HepG2 (cell line): Measurements from ENCODE around the gene DTX2. TPM values are rescaled to one million over a fixed set of nuclear protein-coding genes. Genes with fewer than 3 reads are reported as not detected.

Experiments used
- CHD2 ChIP-seq: IDR thresholded peaks from 2 replicates; pipeline ENCODE4 v1.6.1; 2011; ENCODE audit warnings: low read depth, low read length, improper control_type of control experiment
- KDM2A ChIP-seq: sonication (generic); formaldehyde crosslinking; IDR thresholded peaks from 2 replicates; pipeline ENCODE4 v1.4.0; 2020; ENCODE audit warnings: low read depth, missing genetic modification reagents, borderline replicate concordance
- POGZ ChIP-seq: sonication (generic); formaldehyde crosslinking; IDR thresholded peaks from 2 replicates; pipeline ENCODE4 v1.4.0; 2020; ENCODE audit warnings: mild to moderate bottlenecking, missing genetic modification reagents
- SALL1 ChIP-seq: sonication (generic); formaldehyde crosslinking; IDR thresholded peaks from 2 replicates; pipeline ENCODE4 v1.8.0; 2022; ENCODE audit warnings: mild to moderate bottlenecking, missing genetic modification reagents
- ZBTB3 ChIP-seq: sonication (generic); formaldehyde crosslinking; IDR thresholded peaks from 2 replicates; pipeline ENCODE4 v1.4.0; 2020; ENCODE audit warnings: low read depth, mild to moderate bottlenecking, moderate library complexity, missing genetic modification reagents, borderline replicate concordance
- ZMAT3 ChIP-seq: sonication (generic); formaldehyde crosslinking; conservative IDR thresholded peaks from 2 replicates; pipeline ENCODE4 v1.7.0; 2021; ENCODE audit warnings: missing genetic modification reagents
- ZNF264 ChIP-seq: sonication (generic); formaldehyde crosslinking; IDR thresholded peaks from 2 replicates; pipeline ENCODE4 v1.4.0; 2020; ENCODE audit warnings: missing genetic modification reagents
- ZNF274 ChIP-seq: sonication (generic); formaldehyde crosslinking; IDR thresholded peaks from 2 replicates; pipeline ENCODE4 v1.5.1; 2020; ENCODE audit warnings: mild to moderate bottlenecking, missing genetic modification reagents
- ZNF598 ChIP-seq: sonication (generic); formaldehyde crosslinking; IDR thresholded peaks from 2 replicates; pipeline ENCODE4 v1.5.1; 2020; ENCODE audit warnings: mild to moderate bottlenecking, missing genetic modification reagents, borderline replicate concordance
- polyA plus RNA-seq, 8 experiments: library from polyadenylated mRNA; depleted of rRNA in 3 of 8; stranded (reverse) in 7 of 8; unstranded in 1 of 8; fragments of >200 nt; fragmentation: Illumina TruSeq in 4 of 8; extraction: Trizol in 4 of 8; gene quantifications; 2 replicates each; pipeline versions ENCODE4 v1.2.1 to v1.2.3, GENCODE V29; 2011 to 2016; ENCODE audit warnings: low read depth in 4 of 8, missing spikeins in 1 of 8, mixed read lengths in 1 of 8; ENCODE audit not compliant: insufficient read depth in 1 of 8
- total RNA-seq, 5 experiments: library from RNA; depleted of rRNA; stranded (reverse); fragments of >200 nt; fragmentation: Illumina TruSeq; extraction: Trizol; gene quantifications; 2 replicates each; pipeline ENCODE4 v1.2.3, GENCODE V29; 2016; ENCODE audit warnings: low read depth in 1 of 5
- TF ChIP-seq, protein P1 (sequence below): sonication (generic); formaldehyde crosslinking; IDR thresholded peaks from 2 replicates; pipeline ENCODE4 v1.4.0; 2020; ENCODE audit warnings: missing genetic modification reagents
- TF ChIP-seq, protein P2 (sequence below): IDR thresholded peaks from 2 replicates; pipeline ENCODE4 v1.6.1; 2016; ENCODE audit warnings: missing genetic modification reagents, missing compliant biosample characterization
- TF ChIP-seq, protein P3 (sequence below): sonication (generic); formaldehyde crosslinking; IDR thresholded peaks from 2 replicates; pipeline ENCODE4 v1.5.0; 2020; ENCODE audit warnings: mild to moderate bottlenecking, missing genetic modification reagents
- TF ChIP-seq, protein P4 (sequence below): sonication (generic); formaldehyde crosslinking; conservative IDR thresholded peaks from 2 replicates; pipeline ENCODE4 v1.4.0; 2020; ENCODE audit warnings: missing genetic modification reagents
- TF ChIP-seq, protein P5 (sequence below): sonication (generic); formaldehyde crosslinking; IDR thresholded peaks from 2 replicates; pipeline ENCODE4 v1.4.0; 2020; ENCODE audit warnings: missing genetic modification reagents
- TF ChIP-seq, protein P6 (sequence below): IDR thresholded peaks from 2 replicates; pipeline ENCODE4 v1.6.1; 2016; ENCODE audit warnings: mild to moderate bottlenecking

Gene DTX2
- total and polyA plus RNA-seq, 2 of the 13 experiments (the other 11 are each of a cell fraction or from before 2014, with no cell fraction given), result 5.5 to 6.2 TPM

DNA sequence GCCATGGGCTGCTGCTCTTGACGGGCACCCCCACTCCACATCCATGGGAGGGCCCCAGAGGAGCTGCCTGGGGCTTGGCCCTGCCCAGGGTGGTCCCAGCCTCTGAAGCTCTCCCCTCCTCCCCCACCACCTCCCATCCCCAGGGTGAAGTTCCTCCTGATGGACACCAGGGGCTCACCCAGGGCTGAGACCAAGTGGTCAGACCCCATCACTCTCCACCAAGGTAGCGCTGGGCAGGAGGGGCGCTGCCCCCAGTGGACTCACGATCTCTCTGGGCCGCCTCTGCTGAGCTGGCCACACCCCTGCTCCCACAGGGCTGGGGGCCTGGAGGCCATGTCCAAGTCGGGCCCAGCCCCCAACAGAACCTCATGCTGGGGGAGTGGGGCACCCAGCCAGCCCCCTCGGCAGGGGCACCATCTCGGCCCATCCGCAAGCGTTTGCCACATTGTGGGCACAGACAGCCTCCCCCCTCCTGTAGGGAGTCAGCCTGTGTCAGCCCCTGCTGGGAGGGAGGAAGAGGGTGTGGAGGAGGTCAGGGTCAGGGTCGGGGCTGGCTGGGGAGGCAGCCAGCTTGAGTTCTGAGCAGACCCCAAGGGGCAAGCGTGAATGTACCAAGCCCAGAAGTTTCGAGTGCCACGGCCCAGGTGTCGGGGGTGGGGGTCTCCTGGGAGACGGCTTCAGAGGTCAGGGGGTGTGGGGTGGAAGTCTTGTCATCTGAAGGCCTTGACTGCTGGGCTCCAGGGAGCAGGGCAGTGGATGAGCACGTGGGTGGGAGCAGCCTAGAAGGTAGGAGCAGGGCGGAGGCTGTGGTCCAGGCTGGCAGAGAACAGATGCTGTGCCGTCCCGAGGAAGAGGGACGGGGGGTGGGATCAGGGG lies 51.7 kb downstream of the DTX2 start (continued):
- TF ChIP-seq, protein P1, sequence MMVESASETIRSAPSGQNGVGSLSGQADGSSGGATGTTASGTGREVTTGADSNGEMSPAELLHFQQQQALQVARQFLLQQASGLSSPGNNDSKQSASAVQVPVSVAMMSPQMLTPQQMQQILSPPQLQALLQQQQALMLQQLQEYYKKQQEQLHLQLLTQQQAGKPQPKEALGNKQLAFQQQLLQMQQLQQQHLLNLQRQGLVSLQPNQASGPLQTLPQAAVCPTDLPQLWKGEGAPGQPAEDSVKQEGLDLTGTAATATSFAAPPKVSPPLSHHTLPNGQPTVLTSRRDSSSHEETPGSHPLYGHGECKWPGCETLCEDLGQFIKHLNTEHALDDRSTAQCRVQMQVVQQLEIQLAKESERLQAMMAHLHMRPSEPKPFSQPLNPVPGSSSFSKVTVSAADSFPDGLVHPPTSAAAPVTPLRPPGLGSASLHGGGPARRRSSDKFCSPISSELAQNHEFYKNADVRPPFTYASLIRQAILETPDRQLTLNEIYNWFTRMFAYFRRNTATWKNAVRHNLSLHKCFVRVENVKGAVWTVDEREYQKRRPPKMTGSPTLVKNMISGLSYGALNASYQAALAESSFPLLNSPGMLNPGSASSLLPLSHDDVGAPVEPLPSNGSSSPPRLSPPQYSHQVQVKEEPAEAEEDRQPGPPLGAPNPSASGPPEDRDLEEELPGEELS, result no peak
- TF ChIP-seq POGZ (CRISPR knock-in tag) (no peak), SALL1 (CRISPR knock-in tag) (peak; percentile 45; the same call in 1 of the 2 replicates), ZNF598 (CRISPR knock-in tag) (no peak), ZBTB3 (CRISPR knock-in tag) (no peak), ZMAT3 (peak; percentile 79), KDM2A (CRISPR knock-in tag) (no peak; the same call in 1 of the 2 replicates), CHD2 (no peak), ZNF264 (CRISPR knock-in tag) (no peak), ZNF274 (CRISPR knock-in tag) (no peak)
- TF ChIP-seq, protein P2, sequence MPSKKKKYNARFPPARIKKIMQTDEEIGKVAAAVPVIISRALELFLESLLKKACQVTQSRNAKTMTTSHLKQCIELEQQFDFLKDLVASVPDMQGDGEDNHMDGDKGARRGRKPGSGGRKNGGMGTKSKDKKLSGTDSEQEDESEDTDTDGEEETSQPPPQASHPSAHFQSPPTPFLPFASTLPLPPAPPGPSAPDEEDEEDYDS, result no peak
- TF ChIP-seq, protein P3, sequence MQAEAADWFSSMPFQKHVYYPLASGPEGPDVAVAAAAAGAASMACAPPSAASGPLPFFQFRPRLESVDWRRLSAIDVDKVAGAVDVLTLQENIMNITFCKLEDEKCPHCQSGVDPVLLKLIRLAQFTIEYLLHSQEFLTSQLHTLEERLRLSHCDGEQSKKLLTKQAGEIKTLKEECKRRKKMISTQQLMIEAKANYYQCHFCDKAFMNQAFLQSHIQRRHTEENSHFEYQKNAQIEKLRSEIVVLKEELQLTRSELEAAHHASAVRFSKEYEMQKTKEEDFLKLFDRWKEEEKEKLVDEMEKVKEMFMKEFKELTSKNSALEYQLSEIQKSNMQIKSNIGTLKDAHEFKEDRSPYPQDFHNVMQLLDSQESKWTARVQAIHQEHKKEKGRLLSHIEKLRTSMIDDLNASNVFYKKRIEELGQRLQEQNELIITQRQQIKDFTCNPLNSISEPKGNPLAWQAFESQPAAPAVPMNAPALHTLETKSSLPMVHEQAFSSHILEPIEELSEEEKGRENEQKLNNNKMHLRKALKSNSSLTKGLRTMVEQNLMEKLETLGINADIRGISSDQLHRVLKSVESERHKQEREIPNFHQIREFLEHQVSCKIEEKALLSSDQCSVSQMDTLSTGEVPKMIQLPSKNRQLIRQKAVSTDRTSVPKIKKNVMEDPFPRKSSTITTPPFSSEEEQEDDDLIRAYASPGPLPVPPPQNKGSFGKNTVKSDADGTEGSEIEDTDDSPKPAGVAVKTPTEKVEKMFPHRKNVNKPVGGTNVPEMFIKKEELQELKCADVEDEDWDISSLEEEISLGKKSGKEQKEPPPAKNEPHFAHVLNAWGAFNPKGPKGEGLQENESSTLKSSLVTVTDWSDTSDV (CRISPR knock-in tag), result no peak
- TF ChIP-seq, protein P4, sequence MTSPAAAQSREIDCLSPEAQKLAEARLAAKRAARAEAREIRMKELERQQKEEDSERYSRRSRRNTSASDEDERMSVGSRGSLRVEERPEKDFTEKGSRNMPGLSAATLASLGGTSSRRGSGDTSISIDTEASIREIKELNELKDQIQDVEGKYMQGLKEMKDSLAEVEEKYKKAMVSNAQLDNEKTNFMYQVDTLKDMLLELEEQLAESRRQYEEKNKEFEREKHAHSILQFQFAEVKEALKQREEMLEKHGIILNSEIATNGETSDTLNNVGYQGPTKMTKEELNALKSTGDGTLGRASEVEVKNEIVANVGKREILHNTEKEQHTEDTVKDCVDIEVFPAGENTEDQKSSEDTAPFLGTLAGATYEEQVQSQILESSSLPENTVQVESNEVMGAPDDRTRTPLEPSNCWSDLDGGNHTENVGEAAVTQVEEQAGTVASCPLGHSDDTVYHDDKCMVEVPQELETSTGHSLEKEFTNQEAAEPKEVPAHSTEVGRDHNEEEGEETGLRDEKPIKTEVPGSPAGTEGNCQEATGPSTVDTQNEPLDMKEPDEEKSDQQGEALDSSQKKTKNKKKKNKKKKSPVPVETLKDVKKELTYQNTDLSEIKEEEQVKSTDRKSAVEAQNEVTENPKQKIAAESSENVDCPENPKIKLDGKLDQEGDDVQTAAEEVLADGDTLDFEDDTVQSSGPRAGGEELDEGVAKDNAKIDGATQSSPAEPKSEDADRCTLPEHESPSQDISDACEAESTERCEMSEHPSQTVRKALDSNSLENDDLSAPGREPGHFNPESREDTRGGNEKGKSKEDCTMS (CRISPR knock-in tag), result no peak
- TF ChIP-seq, protein P5, sequence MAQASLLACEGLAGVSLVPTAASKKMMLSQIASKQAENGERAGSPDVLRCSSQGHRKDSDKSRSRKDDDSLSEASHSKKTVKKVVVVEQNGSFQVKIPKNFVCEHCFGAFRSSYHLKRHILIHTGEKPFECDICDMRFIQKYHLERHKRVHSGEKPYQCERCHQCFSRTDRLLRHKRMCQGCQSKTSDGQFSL (CRISPR knock-in tag), result 0 out of 2 replicates have a peak, but pooled peaks have one; percentile 22
- TF ChIP-seq, protein P6, sequence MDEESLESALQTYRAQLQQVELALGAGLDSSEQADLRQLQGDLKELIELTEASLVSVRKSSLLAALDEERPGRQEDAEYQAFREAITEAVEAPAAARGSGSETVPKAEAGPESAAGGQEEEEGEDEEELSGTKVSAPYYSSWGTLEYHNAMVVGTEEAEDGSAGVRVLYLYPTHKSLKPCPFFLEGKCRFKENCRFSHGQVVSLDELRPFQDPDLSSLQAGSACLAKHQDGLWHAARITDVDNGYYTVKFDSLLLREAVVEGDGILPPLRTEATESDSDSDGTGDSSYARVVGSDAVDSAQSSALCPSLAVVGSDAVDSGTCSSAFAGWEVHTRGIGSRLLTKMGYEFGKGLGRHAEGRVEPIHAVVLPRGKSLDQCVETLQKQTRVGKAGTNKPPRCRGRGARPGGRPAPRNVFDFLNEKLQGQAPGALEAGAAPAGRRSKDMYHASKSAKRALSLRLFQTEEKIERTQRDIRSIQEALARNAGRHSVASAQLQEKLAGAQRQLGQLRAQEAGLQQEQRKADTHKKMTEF (CRISPR knock-in tag), result peak; percentile 37; the same call in 1 of the 2 replicates
